Right atrium auricular region (tissue), 2 donors: Measurements from ENCODE around the gene RAB3GAP1. TPM values are rescaled to one million over a fixed set of nuclear protein-coding genes. Genes with fewer than 3 reads are reported as not detected.

Source experiments
- DNase-seq: peaks from one replicate; pipeline ENCODE4 v3.0.0-alpha.2; 2019; ENCODE audit warnings: low spot score
- H3K27ac ChIP-seq, 2 donors: fragments of 200-600 bp; sonication (generic); 1 replicate in 1 of 2; 2 replicates in 1 of 2; pipeline ENCODE4 v1.5.1; 2016 to 2019
- H3K27me3 ChIP-seq, 2 donors: fragments of 200-600 bp; sonication (generic); one replicate each; pipeline versions ENCODE4 v1.5.1 to v1.6.0; 2017 to 2019
- H3K36me3 ChIP-seq: fragments of 200-600 bp; sonication (generic); one replicate; pipeline ENCODE4 v1.5.1; 2016
- H3K4me1 ChIP-seq, 2 donors: fragments of 200-600 bp; sonication (generic); one replicate each; pipeline versions ENCODE4 v1.5.1 to v1.6.0; 2017 to 2019
- H3K4me3 ChIP-seq, 2 donors: fragments of 200-600 bp; sonication (generic); 1 replicate in 1 of 2; 2 replicates in 1 of 2; pipeline ENCODE4 v1.5.1; 2017 to 2019; ENCODE audit warnings: mild to moderate bottlenecking in 1 of 2, moderate library complexity in 1 of 2
- H3K9me3 ChIP-seq, 2 donors: fragments of 200-600 bp; sonication (generic); one replicate each; pipeline ENCODE4 v1.5.1; 2019
- total RNA-seq, 2 donors: library from RNA; depleted of rRNA; stranded (reverse); fragments of >200 nt; gene quantifications; one replicate each; pipeline ENCODE4 v1.1.0, GENCODE V29; 2016
- TF ChIP-seq, protein P1 (sequence below), 2 donors: fragments of 200-600 bp; sonication (generic); IDR thresholded peaks; one replicate each; pipeline ENCODE4 v1.5.1; 2019; ENCODE audit warnings: antibody characterized with exemption in 2 of 2

RAB3GAP1 gene
- total RNA-seq, 2 donors from 2014 or later = 33.0 to 36.2 TPM

DNA sequence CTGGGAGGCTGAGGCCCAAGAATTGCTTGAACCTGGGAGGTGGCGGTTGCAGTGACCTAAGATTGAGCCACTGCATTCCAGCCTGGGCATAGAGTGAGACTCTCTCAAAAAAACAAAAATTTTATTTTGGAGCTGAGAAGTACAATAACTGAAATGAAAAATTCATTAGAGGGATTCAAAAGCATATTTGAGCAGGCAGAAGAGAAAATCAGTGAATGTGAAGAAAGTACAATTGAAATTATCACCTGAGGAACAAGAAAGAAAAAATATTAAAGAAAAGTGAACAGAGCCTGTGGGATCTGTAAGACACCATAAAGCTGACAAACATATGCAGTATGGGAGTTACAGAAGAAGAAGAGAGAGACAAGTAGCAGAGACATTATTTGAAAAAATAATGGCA lies 137.1 kb downstream of the RAB3GAP1 start:
- Histone ChIP-seq H3K9me3 (peaks cover 0 to 7% of the 10 kb centered on the region in 2 donors), H3K4me3 (no peak overlapping the region), H3K36me3 (no peaks in the 10 kb centered on the region), H3K4me1 (no peaks in the 10 kb centered on the region), H3K27ac (no peak overlapping the region), H3K27me3 (no peaks in the 10 kb centered on the region)
- no peak for DNase-seq
- TF ChIP-seq, protein P1, sequence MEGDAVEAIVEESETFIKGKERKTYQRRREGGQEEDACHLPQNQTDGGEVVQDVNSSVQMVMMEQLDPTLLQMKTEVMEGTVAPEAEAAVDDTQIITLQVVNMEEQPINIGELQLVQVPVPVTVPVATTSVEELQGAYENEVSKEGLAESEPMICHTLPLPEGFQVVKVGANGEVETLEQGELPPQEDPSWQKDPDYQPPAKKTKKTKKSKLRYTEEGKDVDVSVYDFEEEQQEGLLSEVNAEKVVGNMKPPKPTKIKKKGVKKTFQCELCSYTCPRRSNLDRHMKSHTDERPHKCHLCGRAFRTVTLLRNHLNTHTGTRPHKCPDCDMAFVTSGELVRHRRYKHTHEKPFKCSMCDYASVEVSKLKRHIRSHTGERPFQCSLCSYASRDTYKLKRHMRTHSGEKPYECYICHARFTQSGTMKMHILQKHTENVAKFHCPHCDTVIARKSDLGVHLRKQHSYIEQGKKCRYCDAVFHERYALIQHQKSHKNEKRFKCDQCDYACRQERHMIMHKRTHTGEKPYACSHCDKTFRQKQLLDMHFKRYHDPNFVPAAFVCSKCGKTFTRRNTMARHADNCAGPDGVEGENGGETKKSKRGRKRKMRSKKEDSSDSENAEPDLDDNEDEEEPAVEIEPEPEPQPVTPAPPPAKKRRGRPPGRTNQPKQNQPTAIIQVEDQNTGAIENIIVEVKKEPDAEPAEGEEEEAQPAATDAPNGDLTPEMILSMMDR (IDR thresholded peaks at IDR 0.05) = no peak

DNA sequence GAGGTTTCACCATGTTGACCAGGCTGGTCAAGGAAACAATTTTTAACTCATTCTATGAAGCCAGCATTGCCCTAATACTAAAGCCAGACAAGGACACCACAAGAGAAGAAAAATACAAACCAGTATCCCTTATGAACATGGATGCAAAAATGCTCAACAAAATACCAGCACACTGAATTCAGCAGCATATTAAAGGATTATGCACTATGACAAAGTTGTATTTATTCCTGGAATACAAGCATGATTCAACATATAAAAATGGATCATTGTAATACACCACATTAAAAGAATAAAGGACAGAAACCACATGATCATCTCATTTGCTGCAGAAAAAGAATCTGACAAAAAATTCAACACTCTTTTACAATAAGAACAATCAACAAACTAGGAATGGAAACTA lies 138.7 kb downstream of the RAB3GAP1 start:
- H3K27ac ChIP-seq = no peak overlapping the region
- no peaks in the 10 kb centered on the region for H3K36me3 ChIP-seq
- TF ChIP-seq, protein P1 (IDR thresholded peaks at IDR 0.05) = no peak
- no peak overlapping the region for H3K4me3 ChIP-seq
- no peak for DNase-seq
- no peaks in the 10 kb centered on the region for H3K27me3 ChIP-seq
- H3K4me1 ChIP-seq = no peaks in the 10 kb centered on the region
- H3K9me3 ChIP-seq = peaks cover 0 to 7% of the 10 kb centered on the region in 2 donors

DNA sequence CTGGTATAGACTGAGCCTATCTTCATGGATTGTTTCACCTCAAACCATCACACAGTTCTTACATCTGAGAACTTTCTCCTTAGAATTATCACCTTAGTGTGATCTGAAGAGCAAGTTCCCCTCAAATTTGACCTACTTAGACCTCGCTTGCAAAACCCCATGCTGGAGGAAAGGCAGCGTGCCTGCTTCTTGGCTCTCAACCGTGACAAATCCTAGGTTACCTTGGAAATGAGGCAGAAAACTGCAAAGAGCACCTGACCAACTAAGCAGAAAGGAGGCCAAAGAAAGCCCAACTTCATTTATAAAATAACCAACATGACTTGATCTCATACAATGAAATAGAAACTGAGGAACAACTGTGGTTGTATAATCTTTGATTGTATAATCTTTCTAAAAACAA lies 146.4 kb downstream of the RAB3GAP1 start:
- H3K4me3 ChIP-seq = no peak overlapping the region
- no peak for DNase-seq
- H3K27ac ChIP-seq = no peak overlapping the region
- no peaks in the 10 kb centered on the region for H3K36me3 ChIP-seq
- TF ChIP-seq, protein P1 (IDR thresholded peaks at IDR 0.05) = no peak
- no peaks in the 10 kb centered on the region for H3K27me3 ChIP-seq
- no peaks in the 10 kb centered on the region for H3K9me3 ChIP-seq
- H3K4me1 ChIP-seq = no peaks in the 10 kb centered on the region

DNA sequence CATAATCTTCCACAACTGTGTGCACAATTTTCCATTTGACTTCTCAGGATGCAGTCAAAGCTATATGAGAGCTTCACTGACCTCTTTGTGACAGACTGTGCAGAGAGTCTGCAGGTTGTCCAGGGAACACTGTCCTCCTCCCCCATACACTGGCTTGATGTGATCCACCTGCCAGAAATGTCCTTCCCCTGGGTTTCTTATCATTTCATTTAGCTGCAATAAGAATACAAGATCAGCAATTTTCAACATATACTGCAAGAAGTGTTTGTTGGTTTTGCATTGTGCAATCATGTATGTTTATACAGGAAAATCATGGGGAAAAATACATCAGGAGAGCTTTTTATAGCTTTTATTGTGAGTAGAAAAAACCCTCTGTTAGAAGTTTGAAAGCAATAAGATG lies 150.7 kb downstream of the RAB3GAP1 start:
- H3K36me3 ChIP-seq = no peaks in the 10 kb centered on the region
- no peaks in the 10 kb centered on the region for H3K4me1 ChIP-seq
- H3K9me3 ChIP-seq = no peaks in the 10 kb centered on the region
- H3K27me3 ChIP-seq = no peaks in the 10 kb centered on the region
- no peak overlapping the region for H3K4me3 ChIP-seq
- no peak for DNase-seq
- TF ChIP-seq, protein P1 (IDR thresholded peaks at IDR 0.05) = no peak
- H3K27ac ChIP-seq = no peak overlapping the region

DNA sequence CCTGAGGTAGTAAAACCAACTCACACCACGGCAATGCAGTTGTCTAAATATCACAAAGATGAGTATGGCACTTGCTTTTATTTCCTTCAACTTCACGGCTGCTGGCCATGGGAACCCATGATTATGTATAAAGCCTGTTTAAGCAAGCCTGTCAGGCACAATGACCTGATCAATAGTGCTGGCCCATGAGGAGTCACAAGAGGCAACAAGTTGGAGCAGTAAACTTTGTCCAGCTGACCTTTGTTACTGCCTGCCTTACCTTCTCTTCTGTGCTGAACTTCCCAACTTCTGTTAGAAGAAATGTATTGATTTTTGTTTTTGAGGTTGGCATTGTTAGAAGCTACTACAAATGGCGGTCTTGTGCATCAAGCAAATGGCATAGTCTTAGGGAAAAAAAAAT lies 151.9 kb downstream of the RAB3GAP1 start:
- Histone ChIP-seq H3K27ac (no peak overlapping the region), H3K4me3 (no peak overlapping the region), H3K9me3 (no peaks in the 10 kb centered on the region), H3K4me1 (no peaks in the 10 kb centered on the region), H3K27me3 (no peaks in the 10 kb centered on the region), H3K36me3 (no peaks in the 10 kb centered on the region)
- TF ChIP-seq, protein P1 (IDR thresholded peaks at IDR 0.05) = no peak
- DNase-seq = no peak

DNA sequence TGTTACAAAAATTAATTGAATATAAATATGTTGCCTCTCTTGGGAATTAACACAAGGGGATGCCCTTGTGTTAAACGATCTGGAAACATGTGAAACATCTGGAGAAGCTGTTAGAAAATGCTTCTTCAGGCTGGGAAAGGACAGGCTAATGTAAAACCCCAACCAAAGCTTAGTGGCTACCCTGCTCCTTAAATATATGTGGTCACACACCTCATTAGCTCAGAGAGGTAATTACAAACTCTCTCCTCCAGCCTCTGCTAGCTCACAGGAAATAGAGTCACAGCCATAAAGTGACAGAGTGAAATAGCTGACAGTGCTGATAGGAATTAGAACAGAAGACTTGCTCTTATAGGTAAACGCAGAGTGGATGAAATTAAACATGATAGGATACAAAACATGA lies 155.9 kb downstream of the RAB3GAP1 start:
- H3K36me3 ChIP-seq = no peaks in the 10 kb centered on the region
- H3K9me3 ChIP-seq = no peaks in the 10 kb centered on the region
- no peak overlapping the region for H3K27ac ChIP-seq
- H3K4me1 ChIP-seq = peaks cover 0 to 9% of the 10 kb centered on the region in 2 donors
- H3K27me3 ChIP-seq = no peaks in the 10 kb centered on the region
- no peak overlapping the region for H3K4me3 ChIP-seq
- no peak for DNase-seq
- TF ChIP-seq, protein P1 (IDR thresholded peaks at IDR 0.05) = no peak
